Parathyroid adenoma (tissue), 2 donors: ENCODE measurements around the gene LMBRD2.

Source experiments
- H2AFZ ChIP-seq: fragments of 300-600 bp; sonication (generic); one replicate; pipeline ENCODE4 v1.7.0; 2017; ENCODE audit warnings: antibody characterized with exemption, mild to moderate bottlenecking
- H3K27ac ChIP-seq: fragments of 300-600 bp; sonication (generic); one replicate; pipeline ENCODE4 v1.7.0; 2017
- H3K27me3 ChIP-seq: fragments of 300-600 bp; sonication (generic); one replicate; pipeline ENCODE4 v1.7.0; 2017; ENCODE audit warnings: low read length; ENCODE audit not compliant: control insufficient read depth, insufficient read depth
- H3K36me3 ChIP-seq: fragments of 300-600 bp; sonication (generic); one replicate; pipeline ENCODE4 v1.7.0; 2017; ENCODE audit warnings: low read length; ENCODE audit not compliant: control insufficient read depth, insufficient read depth
- H3K4me1 ChIP-seq: fragments of 300-600 bp; sonication (generic); one replicate; pipeline ENCODE4 v1.7.0; 2017; ENCODE audit warnings: control low read depth
- H3K4me2 ChIP-seq: fragments of 300-600 bp; sonication (generic); one replicate; pipeline ENCODE4 v1.7.0; 2017; ENCODE audit warnings: low read length
- H3K4me3 ChIP-seq: fragments of 300-600 bp; sonication (generic); one replicate; pipeline ENCODE4 v1.7.0; 2017; ENCODE audit warnings: low read depth, low read length
- H3K79me2 ChIP-seq: fragments of 300-600 bp; sonication (generic); one replicate; pipeline ENCODE4 v1.7.0; 2017; ENCODE audit warnings: control low read depth
- H3K9ac ChIP-seq: fragments of 300-600 bp; sonication (generic); one replicate; pipeline ENCODE4 v1.7.0; 2017; ENCODE audit warnings: mild to moderate bottlenecking
- H3K9me3 ChIP-seq: fragments of 300-600 bp; sonication (generic); one replicate; pipeline ENCODE4 v1.7.0; 2017; ENCODE audit warnings: low read length; ENCODE audit not compliant: control insufficient read depth
- CTCF ChIP-seq: fragments of 300-600 bp; sonication (generic); IDR thresholded peaks from one replicate; pipeline ENCODE4 v1.7.0; 2017; ENCODE audit warnings: antibody characterized with exemption, mild to moderate bottlenecking
- donor health status: primary hyperparathyroidism.

The LMBRD2 gene

GRCh38 chr5:36156619-36157018 lies 4.9 kb upstream of the LMBRD2 start:
- Histone ChIP-seq H2AFZ (no peak overlapping the region), H3K9ac (no peak overlapping the region), H3K27me3 (no peaks in the 10 kb centered on the region), H3K4me3 (no peak overlapping the region), H3K27ac (no peak overlapping the region), H3K4me1 (no peaks in the 10 kb centered on the region), H3K4me2 (no peak overlapping the region), H3K79me2 (peaks cover 14% of the 10 kb centered on the region), H3K9me3 (no peaks in the 10 kb centered on the region), H3K36me3 (no peaks in the 10 kb centered on the region)
- TF ChIP-seq CTCF, result no peak

GRCh38 chr5:36156121-36156601 lies 4.5 kb upstream of the LMBRD2 start:
- Histone ChIP-seq H2AFZ (no peak overlapping the region), H3K4me3 (no peak overlapping the region), H3K27ac (no peak overlapping the region), H3K9me3 (no peaks in the 10 kb centered on the region), H3K79me2 (peaks cover 14% of the 10 kb centered on the region), H3K4me2 (no peak overlapping the region), H3K36me3 (no peaks in the 10 kb centered on the region), H3K9ac (no peak overlapping the region), H3K4me1 (no peaks in the 10 kb centered on the region), H3K27me3 (no peaks in the 10 kb centered on the region)
- TF ChIP-seq CTCF, result no peak

- peaks cover 14% of the 10 kb centered on the region for H3K79me2 ChIP-seq
- H3K9ac ChIP-seq, result no peak overlapping the region
- no peak for TF ChIP-seq CTCF
- H3K4me1 ChIP-seq, result no peaks in the 10 kb centered on the region
- H2AFZ ChIP-seq, result no peak overlapping the region
- H3K27ac ChIP-seq, result no peak overlapping the region
- no peaks in the 10 kb centered on the region for H3K36me3 ChIP-seq
- no peaks in the 10 kb centered on the region for H3K27me3 ChIP-seq
- no peak overlapping the region for H3K4me3 ChIP-seq
- H3K9me3 ChIP-seq, result no peaks in the 10 kb centered on the region
- H3K4me2 ChIP-seq, result no peak overlapping the region
These were observed 3.6 kb upstream of the LMBRD2 start for GRCh38 chr5:36155291-36155690.

GRCh38 chr5:36153726-36154125 lies 2.0 kb upstream of the LMBRD2 start:
- H3K4me3 ChIP-seq, result no peak overlapping the region
- no peaks in the 10 kb centered on the region for H3K27me3 ChIP-seq
- H3K4me2 ChIP-seq, result no peak overlapping the region
- no peaks in the 10 kb centered on the region for H3K36me3 ChIP-seq
- H3K9ac ChIP-seq, result no peak overlapping the region
- no peaks in the 10 kb centered on the region for H3K4me1 ChIP-seq
- no peak overlapping the region for H2AFZ ChIP-seq
- TF ChIP-seq CTCF, result no peak
- H3K9me3 ChIP-seq, result no peaks in the 10 kb centered on the region
- no peak overlapping the region for H3K27ac ChIP-seq
- peaks cover 14% of the 10 kb centered on the region for H3K79me2 ChIP-seq

GRCh38 chr5:36153298-36153677 lies 1.6 kb upstream of the LMBRD2 start:
- no peaks in the 10 kb centered on the region for H3K27me3 ChIP-seq
- no peak overlapping the region for H3K4me2 ChIP-seq
- peaks cover 12% of the 10 kb centered on the region for H3K79me2 ChIP-seq
- H3K27ac ChIP-seq, result no peak overlapping the region
- H3K9ac ChIP-seq, result no peak overlapping the region
- H2AFZ ChIP-seq, result no peak overlapping the region
- no peaks in the 10 kb centered on the region for H3K36me3 ChIP-seq
- H3K4me3 ChIP-seq, result no peak overlapping the region
- no peaks in the 10 kb centered on the region for H3K4me1 ChIP-seq
- no peak for TF ChIP-seq CTCF
- no peaks in the 10 kb centered on the region for H3K9me3 ChIP-seq
